RPMI8226 (cell line): ENCODE measurements around the gene SEMA5A.

ENCODE experiments used
- DNase-seq: peaks from one replicate; pipeline ENCODE4 v3.0.0-alpha.2; 2015

The SEMA5A gene

DNA sequence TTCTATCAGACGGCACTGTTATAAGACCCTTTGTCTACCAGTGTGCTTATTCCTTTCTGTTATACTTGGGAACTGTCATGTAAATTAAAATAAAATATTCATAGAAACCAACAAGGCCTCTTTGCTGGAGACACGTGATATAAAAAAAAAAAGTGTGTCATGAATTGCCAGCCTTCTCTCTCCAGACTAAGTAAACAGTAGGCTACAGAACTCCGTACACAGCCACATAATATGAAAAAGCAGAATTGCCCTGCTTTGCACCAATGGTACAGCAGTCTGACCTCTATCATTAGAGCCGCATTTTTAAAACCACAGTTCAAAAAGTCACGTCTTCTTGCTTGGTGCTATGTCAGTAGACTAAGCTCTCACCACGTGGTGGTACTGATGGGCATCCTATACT is 231.3 kb downstream of the SEMA5A start:
- DNase-seq, result no peak

- no peak for DNase-seq
Measured at GRCh38 chr5:9313751-9314150, 232.1 kb downstream of the SEMA5A start.

GRCh38 chr5:9307150-9307549 is 238.7 kb downstream of the SEMA5A start:
- no peak for DNase-seq

DNA sequence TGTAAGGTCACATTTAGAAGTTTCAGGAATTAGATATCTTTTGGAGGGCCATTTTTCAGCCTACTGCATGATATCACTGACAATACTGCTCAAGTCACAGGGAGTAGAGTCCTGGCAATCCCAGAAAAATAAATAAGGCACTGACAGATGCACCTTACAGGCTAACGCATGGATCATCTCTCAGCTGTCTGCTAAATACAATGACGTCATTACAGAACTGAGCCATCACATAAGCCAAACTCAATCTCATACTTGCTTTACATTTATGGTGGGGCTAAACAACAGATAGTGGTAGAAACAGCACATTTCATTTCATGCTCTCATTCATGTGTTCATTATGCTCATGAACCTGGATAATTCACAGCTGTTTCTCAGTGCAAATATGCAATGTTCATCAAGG is 243.7 kb downstream of the SEMA5A start:
- no peak for DNase-seq

GRCh38 chr5:9301200-9301599 is 244.7 kb downstream of the SEMA5A start:
- DNase-seq, result no peak

- DNase-seq, result no peak
Measured at GRCh38 chr5:9297134-9297533, 248.7 kb downstream of the SEMA5A start.

GRCh38 chr5:9295466-9295801 is 250.4 kb downstream of the SEMA5A start:
- no peak for DNase-seq

DNA sequence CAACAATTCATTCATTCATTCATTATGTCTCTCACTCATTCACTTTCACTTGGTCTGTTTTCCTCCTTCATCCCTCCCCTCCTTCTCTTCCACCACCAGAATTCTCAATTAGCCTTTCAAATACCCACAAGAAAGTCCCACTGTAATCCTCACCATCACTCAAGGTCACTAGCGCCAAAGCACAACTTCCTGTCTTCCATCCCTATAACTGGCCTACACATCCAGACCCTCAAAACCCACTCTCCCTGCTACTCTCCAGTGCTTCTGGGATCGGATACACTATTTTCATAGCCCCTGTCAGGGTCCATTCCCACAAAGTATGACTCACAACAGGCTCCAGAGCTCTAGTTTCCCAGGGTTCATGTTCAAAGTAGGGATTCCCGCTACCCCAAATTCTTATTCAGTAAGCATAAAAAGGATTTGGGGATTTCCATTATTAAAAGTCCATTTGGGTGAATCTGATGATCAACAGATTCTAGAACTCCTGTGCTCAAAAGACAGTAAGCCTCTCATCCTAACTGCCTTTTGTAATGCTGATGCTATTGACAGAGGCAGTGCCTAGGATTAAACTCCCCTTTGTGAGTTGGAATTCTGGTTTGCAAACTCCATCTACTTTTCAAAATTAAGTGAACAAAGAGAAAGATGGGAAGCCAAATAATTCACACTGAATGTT is 250.9 kb downstream of the SEMA5A start:
- no peak for DNase-seq

DNA sequence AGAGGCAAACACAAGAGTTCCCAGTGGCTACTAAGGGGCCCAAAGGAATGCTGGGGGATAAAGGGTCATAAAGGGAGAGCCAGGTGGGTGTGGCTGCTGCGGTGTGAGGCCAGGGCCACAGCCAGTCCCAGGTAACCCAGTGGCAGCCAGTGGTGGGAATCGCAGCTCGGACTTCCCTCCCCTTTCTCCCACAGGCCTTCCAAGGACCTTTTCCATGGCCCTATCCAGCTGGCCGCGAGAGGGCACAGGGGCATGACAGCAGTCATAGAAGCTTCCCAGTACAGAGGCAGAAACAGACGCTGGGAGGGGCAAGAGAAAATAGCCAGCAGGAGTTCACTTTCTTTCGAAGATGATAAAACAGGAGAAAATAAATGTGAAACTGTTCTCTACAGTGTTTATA is 257.6 kb downstream of the SEMA5A start:
- DNase-seq, result no peak

DNA sequence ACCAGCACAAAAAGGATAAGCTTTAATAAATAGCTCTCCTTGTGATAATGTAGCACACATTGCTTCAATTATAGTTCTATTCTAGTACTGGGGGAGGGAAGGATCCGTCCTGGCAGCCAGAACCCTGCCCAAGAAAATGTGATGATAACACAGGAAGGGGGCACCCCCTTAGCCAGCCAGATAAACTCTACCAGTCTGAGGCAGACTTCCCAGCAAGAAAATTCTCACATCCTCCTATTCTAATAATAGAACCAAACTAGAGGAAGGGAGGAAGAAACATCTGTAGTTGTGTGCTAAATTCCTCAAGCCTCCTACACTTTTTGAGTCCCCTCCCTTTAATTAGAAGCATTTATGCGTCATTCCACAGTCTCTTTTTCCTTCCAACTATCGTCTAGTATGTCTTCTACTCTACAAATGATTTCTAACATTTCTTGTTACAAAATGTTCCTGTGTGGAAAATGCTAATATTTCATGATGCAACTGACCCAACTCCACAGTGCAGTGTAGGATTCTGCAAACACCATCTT is 261.0 kb downstream of the SEMA5A start:
- no peak for DNase-seq

- DNase-seq, result no peak
Measured at GRCh38 chr5:9284272-9284671, 261.6 kb downstream of the SEMA5A start.

DNA sequence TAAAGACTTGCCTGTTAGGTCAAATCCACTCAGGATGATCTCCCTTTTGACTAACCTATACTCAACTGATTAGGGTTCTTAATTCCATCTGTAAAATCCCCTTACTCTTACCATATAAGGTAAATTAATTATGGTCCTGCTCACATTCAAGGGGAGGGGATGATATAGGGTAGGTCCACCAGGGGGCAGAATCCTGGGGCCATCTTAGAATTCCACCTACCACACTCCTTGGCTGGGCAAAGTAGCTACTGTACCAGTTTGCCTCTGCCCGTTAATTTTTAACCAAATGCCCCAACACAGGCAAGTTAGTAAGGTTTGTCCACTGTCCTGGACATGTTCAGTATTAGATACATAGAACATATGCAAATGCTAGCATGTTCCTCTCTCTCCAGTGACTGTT is 262.4 kb downstream of the SEMA5A start:
- no peak for DNase-seq

- no peak for DNase-seq
Measured at GRCh38 chr5:9283021-9283420, 262.9 kb downstream of the SEMA5A start.

- DNase-seq, result no peak
Measured at GRCh38 chr5:9282211-9282610, 263.7 kb downstream of the SEMA5A start.

- no peak for DNase-seq
Measured at GRCh38 chr5:9279774-9280173, 266.1 kb downstream of the SEMA5A start.

DNA sequence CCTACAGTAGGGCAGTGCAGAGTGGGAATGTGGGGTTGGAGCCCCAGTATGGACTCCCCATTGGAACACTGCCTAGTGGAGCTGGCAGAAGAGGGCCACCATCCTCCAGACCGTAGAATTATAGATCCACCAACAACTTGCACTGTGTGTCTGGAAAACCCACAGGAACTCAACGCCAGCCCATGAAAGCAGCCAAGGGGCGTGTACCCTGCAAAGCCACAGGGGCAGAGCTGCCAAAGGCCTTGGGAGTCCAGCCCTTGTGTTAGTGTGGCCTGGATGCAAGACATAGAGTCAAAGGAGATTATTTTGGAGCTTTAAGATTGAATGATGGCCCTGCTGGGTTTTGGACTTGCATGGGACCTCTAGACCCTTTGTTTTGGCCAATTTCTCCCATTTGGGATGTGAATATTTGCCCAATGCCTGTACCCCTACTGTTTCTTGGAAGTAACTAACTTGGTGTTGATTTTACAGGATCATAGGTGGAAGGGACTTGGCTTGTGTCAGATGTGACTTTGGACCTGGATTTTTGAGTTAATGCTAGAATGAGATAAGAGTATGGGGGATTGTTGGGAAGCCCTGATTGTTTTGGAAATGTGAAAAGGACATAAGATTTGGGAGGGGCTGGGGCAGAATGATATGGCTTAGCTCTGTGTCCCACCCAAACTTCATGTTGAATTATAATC is 266.8 kb downstream of the SEMA5A start:
- no peak for DNase-seq

DNA sequence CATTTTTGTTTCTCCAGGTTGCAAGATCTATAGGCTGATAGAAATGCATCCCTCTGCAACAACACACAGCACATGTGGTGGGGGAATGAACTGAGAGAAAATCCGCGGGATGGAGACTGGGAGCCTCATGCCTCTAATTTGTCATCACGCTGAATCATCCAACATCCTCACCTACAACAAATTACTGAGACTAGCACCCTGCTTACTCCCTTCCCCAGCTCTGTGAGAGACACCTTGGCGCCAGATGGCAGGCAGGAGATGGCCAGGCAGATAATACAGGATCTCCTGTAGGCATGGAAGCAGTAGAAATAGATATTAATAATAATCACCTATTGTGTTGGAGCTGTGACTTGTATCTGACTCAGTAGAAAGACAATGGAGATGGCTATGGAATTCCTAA is 276.9 kb downstream of the SEMA5A start:
- no peak for DNase-seq

DNA sequence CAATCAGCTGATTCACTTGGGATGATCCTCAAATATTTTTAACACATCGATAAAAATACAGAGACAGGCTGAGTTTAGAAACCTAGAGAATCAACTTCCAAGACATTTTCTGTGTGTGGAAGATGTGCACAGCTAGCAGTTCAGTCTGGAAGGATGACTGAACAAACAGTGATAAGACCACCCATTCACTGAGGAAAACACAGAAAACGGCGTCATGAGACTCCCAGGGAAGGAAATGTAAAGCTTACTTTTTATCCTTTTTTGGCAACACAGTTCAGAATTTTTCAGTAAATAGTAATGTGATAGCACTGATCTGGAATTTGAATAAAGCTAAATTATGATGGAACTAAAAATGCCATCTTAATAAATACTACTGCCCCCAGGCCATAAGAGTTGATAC is 277.6 kb downstream of the SEMA5A start:
- no peak for DNase-seq

- no peak for DNase-seq
Measured at GRCh38 chr5:9265441-9266287, 280.2 kb downstream of the SEMA5A start.

GRCh38 chr5:9264301-9264700 is 281.6 kb downstream of the SEMA5A start:
- no peak for DNase-seq

DNA sequence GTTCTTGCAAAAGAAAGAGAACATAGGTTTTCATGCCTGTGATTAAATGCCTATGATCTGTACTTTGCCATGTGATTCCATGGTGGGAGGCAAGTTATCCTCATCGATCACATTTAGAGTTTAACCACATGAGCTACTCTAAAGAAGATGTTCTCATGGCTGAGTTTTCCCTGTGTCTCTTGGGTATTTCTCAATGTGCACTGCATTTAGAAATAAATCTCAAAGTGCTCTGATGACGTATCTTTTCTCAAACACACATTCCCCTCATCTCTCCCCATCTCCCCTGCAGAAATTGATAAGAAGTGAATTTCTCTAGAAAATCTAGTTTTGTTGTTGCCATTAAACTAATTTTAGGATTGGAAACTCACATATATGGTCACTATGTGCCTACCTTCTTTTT is 282.2 kb downstream of the SEMA5A start:
- no peak for DNase-seq

- no peak for DNase-seq
Measured at GRCh38 chr5:9251379-9251980, 294.4 kb downstream of the SEMA5A start.

- DNase-seq, result no peak
Measured at GRCh38 chr5:9249231-9249630, 296.6 kb downstream of the SEMA5A start.
